HEK293T (cell line): Measurements from ENCODE around the gene AFTPH.

Experiments used
- CTCF ChIA-PET: fragments of 350-600 bp; formaldehyde crosslinking; extraction: SDS; loops from one replicate; lab custom pipeline; 2021; ENCODE audit warnings: antibody characterized with exemption, inconsistent platforms; lab: Yijun Ruan, JAX
- POLR2A ChIA-PET: fragments of 350-600 bp; formaldehyde crosslinking; extraction: SDS; loops from one replicate; lab custom pipeline; 2020; ENCODE audit warnings: antibody characterized with exemption, inconsistent platforms; lab: Yijun Ruan, JAX
- DNase-seq: peaks from one replicate; pipeline ENCODE4 v3.0.0; 2012; ENCODE audit warnings: mixed read lengths; ENCODE audit errors: extremely low spot score
- ARNT ChIP-seq: fragments of 450-650 bp; IDR thresholded peaks from 2 replicates; pipeline ENCODE4 v1.6.1; 2017; ENCODE audit warnings: mild to moderate bottlenecking
- BHLHE40 ChIP-seq: fragments of 450-650 bp; IDR thresholded peaks from 2 replicates; pipeline ENCODE4 v1.6.1; 2016; ENCODE audit warnings: mild to moderate bottlenecking, moderate library complexity, borderline replicate concordance
- CTBP1 ChIP-seq: fragments of 450-650 bp; IDR thresholded peaks from 2 replicates; pipeline ENCODE4 v1.6.1; 2016; ENCODE audit warnings: borderline replicate concordance
- ELF4 ChIP-seq: fragments of 450-650 bp; IDR thresholded peaks from 2 replicates; pipeline ENCODE4 v1.6.1; 2017; ENCODE audit warnings: antibody characterized with exemption
- FOXA1 ChIP-seq: fragments of 450-650 bp; IDR thresholded peaks from 2 replicates; pipeline ENCODE4 v1.6.1; 2016; ENCODE audit warnings: mild to moderate bottlenecking
- FOXK2 ChIP-seq: fragments of 450-650 bp; IDR thresholded peaks from 2 replicates; pipeline ENCODE4 v1.6.1; 2016; ENCODE audit warnings: mild to moderate bottlenecking
- FOXM1 ChIP-seq: fragments of 450-650 bp; IDR thresholded peaks from 2 replicates; pipeline ENCODE4 v1.6.1; 2017; ENCODE audit warnings: mild to moderate bottlenecking, borderline replicate concordance
- HDGF ChIP-seq: fragments of 450-650 bp; IDR thresholded peaks from 2 replicates; pipeline ENCODE4 v1.6.1; 2017; ENCODE audit warnings: antibody characterized with exemption, borderline replicate concordance
- L3MBTL2 ChIP-seq: fragments of 450-650 bp; conservative IDR thresholded peaks from 2 replicates; pipeline ENCODE4 v1.6.1; 2016; ENCODE audit warnings: mild to moderate bottlenecking
- LEF1 ChIP-seq: fragments of 450-650 bp; IDR thresholded peaks from 2 replicates; pipeline ENCODE4 v1.6.1; 2017; ENCODE audit warnings: mild to moderate bottlenecking, borderline replicate concordance
- NFRKB ChIP-seq: fragments of 450-650 bp; IDR thresholded peaks from 2 replicates; pipeline ENCODE4 v1.6.1; 2016; ENCODE audit warnings: mild to moderate bottlenecking, moderate library complexity
- PKNOX1 ChIP-seq: fragments of 450-650 bp; IDR thresholded peaks from 2 replicates; pipeline ENCODE4 v1.6.1; 2016
- SP1 ChIP-seq: fragments of 450-650 bp; IDR thresholded peaks from 2 replicates; pipeline ENCODE4 v1.6.1; 2017
- SUZ12 ChIP-seq: fragments of 450-650 bp; IDR thresholded peaks from 2 replicates; pipeline ENCODE4 v1.6.1; 2016; ENCODE audit warnings: mild to moderate bottlenecking
- TARDBP ChIP-seq: fragments of 450-650 bp; IDR thresholded peaks from 2 replicates; pipeline ENCODE4 v1.6.1; 2016
- ZNF384 ChIP-seq: fragments of 450-650 bp; IDR thresholded peaks from 2 replicates; pipeline ENCODE4 v1.6.1; 2016

The AFTPH gene

DNA sequence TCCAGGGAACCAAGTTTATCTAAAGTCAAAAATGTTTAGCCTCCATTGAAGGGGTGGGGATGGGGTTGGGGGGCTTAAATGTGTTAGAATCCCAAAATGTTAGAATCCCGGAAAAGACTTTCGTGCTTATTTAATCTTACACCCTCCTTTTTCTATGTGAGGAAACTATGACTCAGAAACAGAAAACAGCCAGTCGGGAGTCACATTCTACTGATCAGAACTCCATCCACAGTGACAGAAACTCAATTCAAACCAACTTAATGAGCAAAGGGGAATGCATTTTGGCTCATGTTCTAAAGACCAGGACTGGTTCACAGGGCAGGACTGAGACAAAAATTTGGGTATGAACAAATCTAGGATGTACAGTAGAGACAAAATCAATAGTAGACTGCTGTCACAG is 31.9 kb upstream of the AFTPH start:
- CTCF ChIA-PET, result interaction anchor here (1.4 kb wide), 1 partner anchor 162 kb away, joined by 3 read pairs; no protein-coding TSS in a partner anchor
- TF ChIP-seq FOXK2 (no peak), PKNOX1 (no peak), L3MBTL2 (no peak), ELF4 (no peak), CTBP1 (no peak), FOXM1 (no peak), BHLHE40 (no peak), NFRKB (no peak), ZNF384 (no peak), SP1 (no peak), LEF1 (no peak), ARNT (no peak), FOXA1 (no peak), TARDBP (no peak), SUZ12 (no peak)
- no peak for DNase-seq
- POLR2A ChIA-PET, result no interaction called here

DNA sequence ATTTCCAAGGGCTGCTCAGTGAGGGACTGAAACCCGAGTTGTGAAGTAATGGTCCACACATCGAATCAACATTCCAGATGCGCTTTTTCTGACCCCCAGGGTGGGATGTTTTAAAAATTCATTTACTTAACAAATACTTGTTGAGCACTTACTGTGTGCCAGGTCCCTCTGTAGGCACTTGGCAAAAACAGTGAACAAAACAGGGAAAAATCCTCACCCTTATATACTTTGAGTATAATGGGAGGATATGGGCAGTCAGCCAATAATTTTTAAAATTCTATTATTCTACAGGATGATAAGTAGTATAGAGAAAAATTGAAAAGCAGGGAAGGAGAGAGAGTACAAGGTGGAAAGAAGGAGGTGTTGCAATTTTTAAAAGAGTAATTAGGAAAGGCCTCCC is 31.3 kb upstream of the AFTPH start:
- CTCF ChIA-PET, result no interaction called here
- TF ChIP-seq FOXM1 (no peak), SP1 (no peak), CTBP1 (no peak), HDGF (no peak), TARDBP (no peak), ZNF384 (no peak), ELF4 (no peak), FOXA1 (no peak), LEF1 (no peak), SUZ12 (no peak), PKNOX1 (no peak), BHLHE40 (no peak), L3MBTL2 (no peak), ARNT (no peak), NFRKB (no peak), FOXK2 (no peak)
- POLR2A ChIA-PET, result interaction anchor here (1.0 kb wide), 1 partner anchor 38 kb away, joined by 3 read pairs; the partner anchor contains the start of gene LGALSL
- DNase-seq, result no peak

DNA sequence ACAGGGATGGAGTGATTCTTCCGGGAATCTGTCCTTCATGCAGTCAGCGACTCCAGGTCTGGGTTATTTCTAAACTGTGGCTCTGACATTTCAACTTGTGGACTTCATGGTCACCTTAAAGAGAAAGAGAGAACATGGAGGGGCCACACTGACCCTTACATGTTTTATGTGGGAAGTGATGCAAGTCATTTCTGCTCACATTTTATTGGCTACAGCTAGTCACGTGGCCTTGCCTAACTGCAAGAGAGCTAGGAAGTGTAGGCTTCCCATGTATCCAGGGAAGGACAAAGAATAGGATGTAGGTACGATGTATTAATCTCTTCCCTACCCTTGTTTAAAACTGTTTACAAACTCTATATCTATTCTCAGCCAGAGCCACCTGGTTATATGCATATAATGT is 30.3 kb upstream of the AFTPH start:
- no peak for DNase-seq
- ChIA-PET POLR2A (interaction anchor here (1.0 kb wide), 1 partner anchor 39 kb away, joined by 3 read pairs; the partner anchor contains the start of gene LGALSL), CTCF (interaction anchor here (0.7 to 0.9 kb wide), 2 partner anchors 12 to 29 kb away, joined by 3 read pairs; no protein-coding TSS in a partner anchor)
- TF ChIP-seq SP1 (no peak), PKNOX1 (no peak), FOXA1 (no peak)

DNA sequence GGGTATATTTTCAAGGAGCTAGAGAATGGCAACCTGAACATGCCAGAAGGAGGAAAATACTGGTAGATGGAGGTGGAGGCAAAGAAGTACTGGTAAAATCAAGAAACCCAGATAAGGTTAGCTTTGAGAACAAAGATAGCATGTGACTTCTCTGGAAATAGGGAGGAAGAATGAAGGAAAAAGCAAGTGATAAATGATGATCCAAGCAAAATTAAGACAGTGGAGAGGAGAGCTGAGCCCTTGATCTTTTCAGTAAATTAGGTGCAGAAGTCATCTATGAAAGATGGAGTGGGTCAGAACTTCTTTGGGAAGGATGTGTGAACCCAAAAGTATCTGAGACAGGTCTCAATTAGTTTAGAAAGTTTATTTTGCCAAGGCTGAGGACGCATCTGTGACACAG is 25.7 kb upstream of the AFTPH start:
- CTCF ChIA-PET, result interaction anchor here (0.5 to 1.2 kb wide), 3 partner anchors 10 to 1375 kb away, joined by 3 to 5 read pairs (median 3); no protein-coding TSS in a partner anchor
- no peak for DNase-seq
- TF ChIP-seq CTBP1, result no peak
- TF ChIP-seq ARNT, result no peak
- no peak for TF ChIP-seq SP1
- no peak for TF ChIP-seq FOXK2
- no peak for TF ChIP-seq FOXA1
- TF ChIP-seq TARDBP, result no peak
- no peak for TF ChIP-seq BHLHE40
- TF ChIP-seq NFRKB, result no peak
- no peak for TF ChIP-seq SUZ12
- TF ChIP-seq HDGF, result no peak
- no peak for TF ChIP-seq FOXM1
- TF ChIP-seq LEF1, result no peak
- TF ChIP-seq ELF4, result no peak
- TF ChIP-seq L3MBTL2, result no peak
- no peak for TF ChIP-seq PKNOX1
- POLR2A ChIA-PET, result no interaction called here

- no peak for DNase-seq
- no peak for TF ChIP-seq SUZ12
- no peak for TF ChIP-seq SP1
- TF ChIP-seq TARDBP, result no peak
- TF ChIP-seq HDGF, result no peak
- TF ChIP-seq LEF1, result no peak
- TF ChIP-seq CTBP1, result no peak
- no peak for TF ChIP-seq NFRKB
- no peak for TF ChIP-seq FOXA1
- TF ChIP-seq FOXM1, result no peak
- TF ChIP-seq ELF4, result no peak
- TF ChIP-seq L3MBTL2, result no peak
- no peak for TF ChIP-seq BHLHE40
- TF ChIP-seq PKNOX1, result no peak
- TF ChIP-seq ARNT, result no peak
- TF ChIP-seq FOXK2, result no peak
- no peak for TF ChIP-seq ZNF384
- ChIA-PET CTCF (no interaction called here), POLR2A (no interaction called here)
Observed at GRCh38 chr2:64500549-64500948, 23.6 kb upstream of the AFTPH start.
